Glutamatergic neuron (in vitro differentiated cells): ENCODE measurements around the gene ZNF281. TPM values are rescaled to one million over a fixed set of nuclear protein-coding genes. Genes with fewer than 3 reads are reported as not detected.

ENCODE experiments used
- DNase-seq: peaks from one replicate; pipeline ENCODE4 v3.0.0; 2022
- H3K27ac Mint-ChIP-seq: one replicate; pipeline ENCODE4 v1.8.0; 2020; ENCODE audit warnings: mild to moderate bottlenecking, mixed read lengths, inconsistent platforms; ENCODE audit not compliant: unreplicated experiment
- H3K27me3 Mint-ChIP-seq: one replicate; pipeline ENCODE4 v1.8.0; 2020; ENCODE audit warnings: mild to moderate bottlenecking, moderate library complexity, mixed read lengths, inconsistent platforms; ENCODE audit not compliant: unreplicated experiment
- H3K36me3 Mint-ChIP-seq: one replicate; pipeline ENCODE4 v1.8.0; 2020; ENCODE audit warnings: mild to moderate bottlenecking, mixed read lengths, inconsistent platforms; ENCODE audit not compliant: unreplicated experiment
- H3K4me1 Mint-ChIP-seq: one replicate; pipeline ENCODE4 v1.8.0; 2020; ENCODE audit warnings: mild to moderate bottlenecking, low read depth, mixed read lengths, inconsistent platforms; ENCODE audit not compliant: unreplicated experiment
- H3K4me3 Mint-ChIP-seq: one replicate; pipeline ENCODE4 v1.8.0; 2020; ENCODE audit warnings: mild to moderate bottlenecking, mixed read lengths, inconsistent platforms; ENCODE audit not compliant: unreplicated experiment
- H3K9me3 Mint-ChIP-seq: one replicate; pipeline ENCODE4 v1.8.0; 2020; ENCODE audit warnings: mild to moderate bottlenecking, moderate library complexity, mixed read lengths, inconsistent platforms; ENCODE audit not compliant: unreplicated experiment
- CTCF ChIP-seq: fragments of 200-600 bp; sonication (generic); IDR thresholded peaks from one replicate; pipeline ENCODE4 v1.5.0; 2021; ENCODE audit not compliant: partially characterized antibody, unreplicated experiment
- total RNA-seq: library from RNA; stranded (reverse); fragmentation: NEBNext Ultra II Directional; extraction: Animal tissue kit (Norgen Biotek cat#: 25700); gene quantifications from one replicate; pipeline ENCODE4 v1.2.1, GENCODE V29; 2021; ENCODE audit not compliant: unreplicated experiment

Gene ZNF281
- total RNA-seq, 1 donor from 2014 or later: 32.2 TPM

- Mint-ChIP-seq H3K27ac (no peak overlapping the region), H3K27me3 (no peaks in the 10 kb centered on the region), H3K4me3 (no peak overlapping the region), H3K4me1 (no peaks in the 10 kb centered on the region), H3K9me3 (no peaks in the 10 kb centered on the region), H3K36me3 (no peaks in the 10 kb centered on the region)
- DNase-seq: no peak
- TF ChIP-seq CTCF: no peak
Measured at GRCh38 chr1:200432586-200432985, 22.8 kb upstream of the ZNF281 start.

- DNase-seq: no peak
- H3K4me3 Mint-ChIP-seq: no peak overlapping the region
- no peaks in the 10 kb centered on the region for H3K9me3 Mint-ChIP-seq
- no peak for TF ChIP-seq CTCF
- H3K27me3 Mint-ChIP-seq: no peaks in the 10 kb centered on the region
- H3K4me1 Mint-ChIP-seq: no peaks in the 10 kb centered on the region
- no peaks in the 10 kb centered on the region for H3K36me3 Mint-ChIP-seq
- no peak overlapping the region for H3K27ac Mint-ChIP-seq
Measured at GRCh38 chr1:200429221-200429751, 19.4 kb upstream of the ZNF281 start.

GRCh38 chr1:200428482-200429205, 18.8 kb upstream of the ZNF281 start:
- Mint-ChIP-seq H3K36me3 (no peaks in the 10 kb centered on the region), H3K27me3 (no peaks in the 10 kb centered on the region), H3K9me3 (no peaks in the 10 kb centered on the region), H3K4me3 (no peak overlapping the region), H3K27ac (no peak overlapping the region), H3K4me1 (no peaks in the 10 kb centered on the region)
- DNase-seq: no peak
- TF ChIP-seq CTCF: no peak

GRCh38 chr1:200427744-200428143, 17.9 kb upstream of the ZNF281 start:
- Mint-ChIP-seq H3K4me1 (no peaks in the 10 kb centered on the region), H3K27ac (no peak overlapping the region), H3K36me3 (no peaks in the 10 kb centered on the region), H3K27me3 (no peaks in the 10 kb centered on the region), H3K4me3 (no peak overlapping the region), H3K9me3 (no peaks in the 10 kb centered on the region)
- no peak for TF ChIP-seq CTCF
- DNase-seq: no peak

GRCh38 chr1:200426196-200426595, 16.4 kb upstream of the ZNF281 start:
- no peaks in the 10 kb centered on the region for H3K27me3 Mint-ChIP-seq
- DNase-seq: no peak
- TF ChIP-seq CTCF: no peak
- H3K9me3 Mint-ChIP-seq: peaks cover 2% of the 10 kb centered on the region
- no peaks in the 10 kb centered on the region for H3K36me3 Mint-ChIP-seq
- no peak overlapping the region for H3K27ac Mint-ChIP-seq
- no peak overlapping the region for H3K4me3 Mint-ChIP-seq
- no peaks in the 10 kb centered on the region for H3K4me1 Mint-ChIP-seq
